Astrocyte (in vitro differentiated cells and primary cell): Measurements from ENCODE around the gene UROC1. TPM values are rescaled to one million over a fixed set of nuclear protein-coding genes. Genes with fewer than 3 reads are reported as not detected.

ENCODE experiments used
- DNase-seq: peaks from one replicate; pipeline ENCODE4 v3.0.0-alpha.2; 2010; ENCODE audit warnings: low read depth
- FAIRE-seq: peaks from 2 replicates; lab custom pipeline; 2011; peaks lifted over from hg19 to GRCh38; lab: Jason Lieb, UNC
- H2AFZ ChIP-seq: 2 replicates; pipeline ENCODE4 v1.6.0; 2012; ENCODE audit warnings: low read depth, low read length, inconsistent platforms
- H3K27ac ChIP-seq: 2 replicates; pipeline ENCODE4 v1.5.1; 2011; ENCODE audit warnings: low read depth, low read length, inconsistent platforms
- H3K27me3 ChIP-seq: 2 replicates; pipeline ENCODE4 v1.6.0; 2011; ENCODE audit warnings: low read length, inconsistent platforms; ENCODE audit not compliant: insufficient read depth
- H3K36me3 ChIP-seq: 2 replicates; pipeline ENCODE4 v1.5.1; 2011; ENCODE audit warnings: low read length, inconsistent platforms; ENCODE audit not compliant: insufficient read depth
- H3K4me1 ChIP-seq: 2 replicates; pipeline ENCODE4 v1.5.1; 2011; ENCODE audit warnings: low read length, inconsistent platforms; ENCODE audit not compliant: insufficient read depth
- H3K4me2 ChIP-seq: 2 replicates; pipeline ENCODE4 v1.6.0; 2012; ENCODE audit warnings: low read length, inconsistent platforms
- H3K4me3 ChIP-seq: 2 replicates; pipeline ENCODE4 v1.5.1; 2011; ENCODE audit warnings: low read depth, mild to moderate bottlenecking, low read length, inconsistent platforms; ENCODE audit not compliant: insufficient read depth
- H3K79me2 ChIP-seq: 2 replicates; pipeline ENCODE4 v1.6.0; 2012; ENCODE audit warnings: mild to moderate bottlenecking, low read length, inconsistent platforms; ENCODE audit not compliant: insufficient read depth
- H3K9ac ChIP-seq: 2 replicates; pipeline ENCODE4 v1.6.0; 2012; ENCODE audit warnings: mild to moderate bottlenecking, low read length, inconsistent platforms
- H3K9me3 ChIP-seq: 2 replicates; pipeline ENCODE4 v1.5.1; 2012; ENCODE audit warnings: low read depth, mild to moderate bottlenecking, low read length, inconsistent platforms; ENCODE audit not compliant: insufficient read depth
- H4K20me1 ChIP-seq: 2 replicates; pipeline ENCODE4 v1.6.0; 2012; ENCODE audit warnings: low read length, inconsistent platforms; ENCODE audit not compliant: insufficient read depth
- H3K27ac Mint-ChIP-seq: one replicate; pipeline ENCODE4 v1.8.0; 2021; ENCODE audit warnings: mild to moderate bottlenecking, mixed read lengths; ENCODE audit not compliant: unreplicated experiment
- H3K27me3 Mint-ChIP-seq: one replicate; pipeline ENCODE4 v1.8.0; 2021; ENCODE audit warnings: low read depth, mixed read lengths; ENCODE audit not compliant: unreplicated experiment
- H3K36me3 Mint-ChIP-seq: one replicate; pipeline ENCODE4 v1.8.0; 2021; ENCODE audit warnings: low read depth, mixed read lengths; ENCODE audit not compliant: unreplicated experiment
- H3K4me1 Mint-ChIP-seq: one replicate; pipeline ENCODE4 v1.8.0; 2021; ENCODE audit warnings: low read depth, mixed read lengths; ENCODE audit not compliant: unreplicated experiment
- H3K4me3 Mint-ChIP-seq: one replicate; pipeline ENCODE4 v1.8.0; 2021; ENCODE audit warnings: mild to moderate bottlenecking, moderate library complexity, mixed read lengths; ENCODE audit not compliant: unreplicated experiment
- H3K9me3 Mint-ChIP-seq: one replicate; pipeline ENCODE4 v1.8.0; 2021; ENCODE audit warnings: mild to moderate bottlenecking, mixed read lengths; ENCODE audit not compliant: unreplicated experiment
- EZH2 ChIP-seq: IDR thresholded peaks from 2 replicates; pipeline ENCODE4 v1.6.1; 2012; ENCODE audit warnings: mild to moderate bottlenecking, low read length, inconsistent platforms; ENCODE audit not compliant: insufficient read depth
- total RNA-seq: library from RNA; stranded (reverse); gene quantifications from 2 replicates; pipeline ENCODE4 v1.2.1, GENCODE V29; 2021
- TF ChIP-seq, protein P1 (sequence below): IDR thresholded peaks from 2 replicates; pipeline ENCODE4 v1.5.1; 2011; ENCODE audit warnings: low read depth, mild to moderate bottlenecking, inconsistent platforms, low read length, moderate library complexity; ENCODE audit not compliant: insufficient read depth

UROC1 gene
- total RNA-seq, 1 donor from 2014 or later: not detected

DNA sequence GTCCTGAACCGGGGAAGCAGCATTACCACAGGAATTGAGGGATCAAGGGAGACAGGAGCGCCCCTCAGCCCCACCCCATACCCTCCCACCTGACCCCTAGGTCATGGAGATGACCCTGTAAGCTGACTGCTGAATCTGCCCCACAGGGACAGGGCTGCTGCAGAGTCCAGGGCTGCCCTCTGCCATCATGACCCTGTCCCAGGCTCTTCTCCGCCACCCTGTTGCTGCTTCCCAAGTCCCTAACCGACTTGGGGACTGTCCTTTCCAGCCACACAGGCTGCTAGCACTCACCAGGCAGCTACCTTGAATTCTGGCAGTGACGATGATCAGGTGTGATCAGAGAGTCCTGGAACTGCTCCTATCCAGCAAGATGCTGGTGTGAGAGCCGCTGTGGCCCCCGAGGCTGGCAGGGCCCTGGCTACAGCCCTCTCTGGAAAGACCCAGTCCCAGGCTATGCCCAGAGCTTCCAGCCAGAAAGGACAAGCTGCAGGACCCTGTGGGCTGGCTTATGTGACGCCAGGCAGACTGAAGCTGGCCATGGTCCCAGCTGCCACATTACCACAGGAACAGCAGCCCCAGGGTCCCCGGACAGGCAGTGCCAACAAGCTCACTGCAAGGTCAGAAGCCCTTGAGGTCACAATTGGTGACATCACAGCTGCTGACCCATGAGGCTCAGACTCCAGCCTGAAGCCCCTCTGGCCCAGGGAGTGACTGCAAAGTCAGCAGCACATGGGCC, 40.9 kb upstream of the UROC1 start, which contains the start of gene C3orf22:
Gene C3orf22 (minus strand): TSS at position 597 of the 736 bp plus-strand sequence. CDS start 5,542 bp downstream, outside the sequence.
- H3K79me2 ChIP-seq: no peaks in the 10 kb centered on the region
- peaks cover 21% of the 10 kb centered on the region for H3K27me3 ChIP-seq
- H3K36me3 ChIP-seq: no peaks in the 10 kb centered on the region
- no peaks in the 10 kb centered on the region for H3K9me3 ChIP-seq
- H3K4me3 ChIP-seq: no peak within 1 kb of the TSS
- Mint-ChIP-seq H3K4me3 (no peak within 1 kb of the TSS), H3K27me3 (peaks cover 10% of the 10 kb centered on the region), H3K9me3 (peaks cover 4% of the 10 kb centered on the region), H3K4me1 (no peaks in the 10 kb centered on the region), H3K27ac (no peak within 1 kb of the TSS), H3K36me3 (no peaks in the 10 kb centered on the region)
- H3K9ac ChIP-seq: no peak within 1 kb of the TSS
- DNase-seq (no peak), FAIRE-seq (no peak)
- H3K27ac ChIP-seq: no peak within 1 kb of the TSS
- H2AFZ ChIP-seq: no peak within 1 kb of the TSS
- H4K20me1 ChIP-seq: no peaks in the 10 kb centered on the region
- no peak for TF ChIP-seq EZH2
- TF ChIP-seq, protein P1, sequence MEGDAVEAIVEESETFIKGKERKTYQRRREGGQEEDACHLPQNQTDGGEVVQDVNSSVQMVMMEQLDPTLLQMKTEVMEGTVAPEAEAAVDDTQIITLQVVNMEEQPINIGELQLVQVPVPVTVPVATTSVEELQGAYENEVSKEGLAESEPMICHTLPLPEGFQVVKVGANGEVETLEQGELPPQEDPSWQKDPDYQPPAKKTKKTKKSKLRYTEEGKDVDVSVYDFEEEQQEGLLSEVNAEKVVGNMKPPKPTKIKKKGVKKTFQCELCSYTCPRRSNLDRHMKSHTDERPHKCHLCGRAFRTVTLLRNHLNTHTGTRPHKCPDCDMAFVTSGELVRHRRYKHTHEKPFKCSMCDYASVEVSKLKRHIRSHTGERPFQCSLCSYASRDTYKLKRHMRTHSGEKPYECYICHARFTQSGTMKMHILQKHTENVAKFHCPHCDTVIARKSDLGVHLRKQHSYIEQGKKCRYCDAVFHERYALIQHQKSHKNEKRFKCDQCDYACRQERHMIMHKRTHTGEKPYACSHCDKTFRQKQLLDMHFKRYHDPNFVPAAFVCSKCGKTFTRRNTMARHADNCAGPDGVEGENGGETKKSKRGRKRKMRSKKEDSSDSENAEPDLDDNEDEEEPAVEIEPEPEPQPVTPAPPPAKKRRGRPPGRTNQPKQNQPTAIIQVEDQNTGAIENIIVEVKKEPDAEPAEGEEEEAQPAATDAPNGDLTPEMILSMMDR: no peak
- H3K4me2 ChIP-seq: no peak within 1 kb of the TSS
- no peaks in the 10 kb centered on the region for H3K4me1 ChIP-seq

DNA sequence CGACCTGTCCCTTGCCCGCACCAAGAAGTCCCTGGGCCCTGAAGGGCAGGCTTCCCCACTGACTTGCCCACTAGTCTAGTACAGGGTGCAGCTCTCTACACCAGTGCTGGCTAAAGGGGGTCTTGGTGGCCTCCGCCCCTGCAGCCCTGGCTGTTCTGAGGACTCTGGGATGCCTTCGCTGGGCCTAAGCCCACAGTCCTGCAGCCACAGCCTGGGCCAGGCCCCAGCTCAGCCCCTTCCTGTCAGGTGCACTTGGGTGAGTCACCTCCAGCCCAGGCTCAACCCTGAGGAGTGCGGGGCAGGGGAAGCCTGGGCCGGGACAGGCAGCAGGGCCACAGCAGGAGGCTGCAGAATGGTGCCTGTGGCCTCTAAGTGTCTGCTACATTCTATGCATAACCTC, 40.2 kb upstream of the UROC1 start:
- Histone ChIP-seq H3K4me3 (no peak overlapping the region), H3K27me3 (peaks cover 18% of the 10 kb centered on the region), H4K20me1 (no peaks in the 10 kb centered on the region), H3K79me2 (no peaks in the 10 kb centered on the region), H3K9me3 (no peaks in the 10 kb centered on the region), H2AFZ (no peak overlapping the region), H3K27ac (no peak overlapping the region), H3K9ac (no peak overlapping the region), H3K4me2 (no peak overlapping the region), H3K4me1 (no peaks in the 10 kb centered on the region), H3K36me3 (no peaks in the 10 kb centered on the region)
- no peak for DNase-seq
- Mint-ChIP-seq H3K36me3 (no peaks in the 10 kb centered on the region), H3K4me3 (no peak overlapping the region), H3K27ac (no peak overlapping the region), H3K27me3 (peaks cover 11% of the 10 kb centered on the region), H3K9me3 (peaks cover 4% of the 10 kb centered on the region), H3K4me1 (no peaks in the 10 kb centered on the region)
- TF ChIP-seq, protein P1: no peak
- no peak for TF ChIP-seq EZH2
- FAIRE-seq: no peak

DNA sequence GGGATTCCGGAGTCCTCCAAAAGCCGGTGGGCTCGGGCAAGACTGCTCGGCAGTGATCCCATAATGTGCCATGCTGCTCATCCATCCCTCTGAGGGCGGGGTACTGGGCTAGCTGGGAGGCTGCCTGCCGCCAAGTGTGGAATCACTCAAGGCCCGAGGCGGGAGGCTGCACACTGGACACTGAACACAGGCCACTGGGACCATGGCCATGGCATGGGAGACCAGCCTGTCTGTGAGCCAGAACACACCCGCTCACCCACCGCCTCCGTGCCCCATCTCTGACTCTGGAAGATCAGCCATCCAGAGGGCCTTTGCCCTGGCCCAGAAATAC, 39.8 kb upstream of the UROC1 start:
- H3K27ac Mint-ChIP-seq: no peak overlapping the region
- Histone ChIP-seq H3K79me2 (no peaks in the 10 kb centered on the region), H3K4me2 (no peak overlapping the region), H3K9ac (no peak overlapping the region), H4K20me1 (no peaks in the 10 kb centered on the region), H2AFZ (no peak overlapping the region), H3K36me3 (no peaks in the 10 kb centered on the region), H3K4me1 (no peaks in the 10 kb centered on the region), H3K9me3 (no peaks in the 10 kb centered on the region), H3K27ac (no peak overlapping the region), H3K27me3 (peaks cover 14% of the 10 kb centered on the region), H3K4me3 (no peak overlapping the region)
- H3K27me3 Mint-ChIP-seq: peaks cover 11% of the 10 kb centered on the region
- TF ChIP-seq, protein P1: no peak
- no peak for TF ChIP-seq EZH2
- FAIRE-seq (no peak), DNase-seq (no peak)
- peaks cover 4% of the 10 kb centered on the region for H3K9me3 Mint-ChIP-seq
- no peaks in the 10 kb centered on the region for H3K4me1 Mint-ChIP-seq
- no peaks in the 10 kb centered on the region for H3K36me3 Mint-ChIP-seq
- no peak overlapping the region for H3K4me3 Mint-ChIP-seq
